CD4-positive, alpha-beta T cell treated with Interleukin-6 for 4 hours (primary cell): ENCODE results near the gene SORCS2.

ENCODE experiments used
- DNase-seq: peaks from one replicate; pipeline ENCODE4 v3.0.0-alpha.2; 2020; ENCODE audit warnings: mixed read lengths

Gene SORCS2

DNA sequence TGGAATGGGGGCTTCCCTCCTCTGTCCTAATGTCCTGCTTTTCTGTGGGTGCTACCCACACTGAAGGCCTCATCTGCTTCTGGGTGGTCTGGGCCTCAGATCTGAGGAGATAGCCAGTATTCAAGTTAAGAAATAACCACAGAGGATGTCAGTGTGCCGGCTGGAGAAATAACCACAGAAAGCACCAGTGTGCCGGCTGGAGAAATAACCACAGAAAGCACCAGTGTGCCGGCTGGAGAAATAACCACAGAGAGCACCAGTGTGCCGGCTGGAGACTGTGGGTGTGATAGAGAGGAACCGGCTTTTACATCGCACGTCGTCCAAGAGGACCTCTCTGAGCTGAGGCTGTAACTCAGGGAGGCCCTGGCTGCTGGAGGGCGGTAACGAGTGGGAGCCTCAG, 308.1 kb downstream of the SORCS2 start:
- no peak for DNase-seq

DNA sequence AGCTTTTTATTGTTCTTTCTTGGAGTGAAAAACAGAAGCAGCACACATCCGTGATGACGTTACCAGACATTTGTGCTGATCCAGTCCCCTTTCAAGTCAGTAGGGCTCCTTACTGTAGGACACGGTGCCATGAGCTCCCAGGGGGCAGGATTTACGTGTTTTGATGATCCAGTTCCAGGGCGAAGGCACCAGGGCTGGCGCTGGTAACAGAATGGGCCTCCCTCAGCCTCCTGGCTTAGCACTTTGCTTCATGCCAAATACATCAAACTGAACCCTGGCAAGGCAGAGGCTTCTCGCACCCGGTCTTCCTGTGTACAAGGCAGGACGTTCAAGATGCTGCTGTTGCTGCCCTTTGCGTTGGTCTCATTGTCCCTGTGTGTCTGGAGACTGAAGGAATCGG, 309.0 kb downstream of the SORCS2 start:
- no peak for DNase-seq

DNA sequence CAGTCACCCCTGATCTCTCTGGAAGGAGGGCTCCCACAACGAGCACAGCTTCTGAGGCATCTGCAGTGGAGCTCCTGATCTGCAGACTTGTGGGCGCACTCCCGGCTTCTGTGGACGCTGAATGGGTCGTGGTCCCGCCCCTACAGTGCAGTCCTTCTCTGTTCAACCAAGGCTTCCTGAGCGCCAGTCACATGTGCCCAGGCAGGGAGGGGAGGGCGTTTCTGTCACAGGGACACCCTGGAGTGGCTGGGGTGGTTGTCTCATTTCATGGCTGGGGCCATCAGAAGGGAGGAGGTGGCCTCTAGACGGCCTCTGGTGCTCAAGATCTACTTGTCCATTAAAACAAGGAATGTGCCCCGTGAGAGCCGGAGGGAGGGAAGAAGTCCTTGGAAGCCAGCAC, 309.5 kb downstream of the SORCS2 start:
- no peak for DNase-seq

DNA sequence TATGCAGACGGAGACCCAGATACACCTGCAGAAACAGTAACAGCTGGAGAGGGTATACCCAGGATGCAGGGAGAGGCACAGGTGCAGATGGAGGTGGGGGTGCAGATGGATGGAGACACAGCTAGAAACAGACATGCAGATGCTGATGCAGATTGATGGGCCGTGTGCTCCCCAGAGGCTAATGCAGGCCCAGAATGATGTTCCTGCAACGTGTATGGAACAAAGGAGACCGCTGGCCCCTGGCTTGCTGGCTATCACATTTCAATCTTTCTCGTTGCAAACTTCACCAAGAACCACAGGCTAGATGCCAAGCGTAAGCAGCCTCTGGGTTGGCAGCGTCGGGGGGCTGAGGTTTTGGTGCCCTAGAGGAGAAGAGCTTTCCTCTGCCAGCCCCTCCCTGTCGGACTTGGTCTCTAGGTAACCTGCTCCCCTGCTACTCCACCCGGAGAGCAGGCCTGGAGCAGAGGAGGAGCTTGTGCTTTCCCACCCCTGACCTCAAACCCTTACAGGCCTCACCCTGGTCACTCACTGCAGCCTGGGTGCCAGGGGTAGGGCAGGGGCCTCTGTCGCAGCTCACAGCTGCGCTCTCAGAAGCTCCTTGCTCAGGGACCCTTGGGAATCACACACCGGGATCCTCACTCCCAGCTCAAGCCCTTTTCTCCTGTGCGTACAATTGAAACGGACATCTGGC, 311.4 kb downstream of the SORCS2 start:
- no peak for DNase-seq

DNA sequence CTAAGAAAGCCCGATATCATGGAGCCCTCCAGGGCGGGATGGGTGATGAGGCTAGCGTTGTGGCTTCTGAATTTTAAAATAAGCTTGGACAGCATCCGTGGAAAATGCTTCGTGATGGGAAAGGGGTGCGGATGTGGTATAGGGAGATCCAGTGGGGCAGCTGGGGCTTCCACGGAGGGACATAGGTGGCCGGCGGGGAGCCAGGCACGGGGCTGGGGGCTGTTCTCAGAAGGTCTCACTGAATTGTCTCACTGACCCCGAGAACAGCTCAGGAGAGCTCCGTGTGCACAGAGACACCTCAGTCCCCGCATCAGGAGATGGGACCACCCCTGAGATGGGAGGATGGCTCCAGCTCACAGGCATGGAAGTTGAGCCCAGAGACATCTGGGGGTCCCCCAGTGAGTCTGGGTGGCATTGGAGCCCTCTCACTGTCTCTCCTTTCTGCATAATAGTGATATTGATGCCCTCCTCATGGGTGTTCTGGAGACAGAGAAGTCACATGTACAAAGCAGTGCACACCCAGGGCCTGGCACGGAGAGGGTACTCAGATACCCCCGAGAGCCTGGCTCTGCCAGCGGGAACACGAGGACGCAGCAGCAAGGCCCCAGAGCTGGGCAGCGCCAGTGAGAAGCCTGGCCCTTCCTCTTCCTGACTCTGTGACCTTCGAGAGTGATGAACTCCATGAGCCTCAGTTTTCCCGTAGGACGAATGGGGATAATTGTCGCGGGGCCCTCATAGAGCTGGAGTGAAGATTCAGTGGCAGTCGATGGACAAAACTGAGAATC, 313.0 kb downstream of the SORCS2 start:
- DNase-seq, result no peak

DNA sequence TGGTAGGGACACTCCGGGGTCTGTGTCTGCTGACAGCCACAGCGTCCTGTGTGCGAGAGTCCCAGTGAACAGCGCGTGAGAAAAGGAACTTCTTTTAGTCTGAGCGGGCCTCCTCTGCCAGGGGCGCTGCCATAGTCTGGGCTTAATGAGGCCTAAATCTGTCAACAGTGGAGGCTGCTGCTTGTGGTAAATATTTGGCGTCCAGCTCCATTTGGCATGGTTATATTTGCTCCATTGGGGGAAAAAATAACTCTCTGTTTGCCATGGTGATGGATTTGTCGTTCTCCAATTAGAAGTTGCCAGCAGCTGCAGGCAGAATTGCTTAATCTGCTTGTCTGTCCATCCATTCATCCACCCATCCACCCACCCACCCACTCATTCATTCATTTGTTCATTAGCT, 313.8 kb downstream of the SORCS2 start:
- no peak for DNase-seq

DNA sequence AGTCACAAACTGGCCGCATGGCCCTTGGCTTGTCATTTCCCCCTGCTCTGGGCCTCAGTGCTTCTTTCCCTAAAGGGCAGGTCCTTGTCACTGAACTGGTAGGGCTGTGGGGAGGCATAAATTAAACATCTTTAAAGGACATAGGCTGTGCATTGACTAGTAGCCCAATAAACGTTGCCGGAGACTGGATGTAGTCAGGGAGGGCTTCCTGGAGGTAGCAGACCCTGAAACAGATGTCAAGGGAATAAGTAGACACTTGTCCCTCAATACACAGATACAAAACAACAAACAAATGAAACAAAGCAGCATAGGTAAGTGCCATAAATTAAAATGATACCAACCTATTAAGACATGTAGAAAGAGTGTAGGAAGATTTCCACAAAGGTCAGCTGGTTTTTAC, 314.2 kb downstream of the SORCS2 start:
- no peak for DNase-seq

DNA sequence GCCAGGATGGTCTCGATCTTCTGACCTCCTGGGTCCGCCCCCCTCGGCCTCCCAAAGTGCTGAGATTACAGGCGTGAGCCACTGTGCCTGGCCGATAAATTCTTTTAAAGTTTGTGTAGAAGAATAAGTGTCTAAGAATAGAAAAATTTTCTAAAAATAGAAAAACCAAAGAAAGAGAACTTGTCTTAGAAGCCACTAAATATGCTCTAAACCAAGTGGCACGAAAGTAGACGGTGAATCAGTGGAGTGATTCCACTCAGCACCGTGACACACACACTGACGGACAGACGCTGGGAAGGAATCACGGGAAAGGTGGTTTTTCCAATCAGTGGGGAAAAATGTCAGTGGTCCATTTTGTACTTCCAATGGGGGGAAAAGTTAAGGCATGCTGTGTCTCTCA, 315.0 kb downstream of the SORCS2 start:
- DNase-seq, result no peak

DNA sequence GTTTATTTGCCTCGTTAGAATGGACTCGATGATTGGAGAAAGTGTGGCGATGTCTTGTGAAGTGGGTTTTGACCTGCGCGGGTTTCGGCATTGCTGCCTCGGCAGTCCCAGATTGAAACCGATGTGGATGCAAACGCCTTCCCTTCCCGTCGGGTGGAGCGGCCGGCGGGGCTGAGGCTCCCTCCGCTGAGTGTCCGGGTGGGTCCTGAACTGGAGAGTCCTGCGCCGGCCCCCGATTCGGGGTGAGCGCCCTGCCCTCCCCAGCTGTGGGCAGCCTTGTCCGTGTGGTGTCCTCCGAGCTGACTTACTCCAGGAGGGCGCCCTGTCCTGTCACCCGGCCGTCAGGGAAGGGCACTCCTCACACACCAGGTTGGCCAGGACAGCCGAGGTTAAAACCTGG, 317.7 kb downstream of the SORCS2 start:
- DNase-seq, result no peak

DNA sequence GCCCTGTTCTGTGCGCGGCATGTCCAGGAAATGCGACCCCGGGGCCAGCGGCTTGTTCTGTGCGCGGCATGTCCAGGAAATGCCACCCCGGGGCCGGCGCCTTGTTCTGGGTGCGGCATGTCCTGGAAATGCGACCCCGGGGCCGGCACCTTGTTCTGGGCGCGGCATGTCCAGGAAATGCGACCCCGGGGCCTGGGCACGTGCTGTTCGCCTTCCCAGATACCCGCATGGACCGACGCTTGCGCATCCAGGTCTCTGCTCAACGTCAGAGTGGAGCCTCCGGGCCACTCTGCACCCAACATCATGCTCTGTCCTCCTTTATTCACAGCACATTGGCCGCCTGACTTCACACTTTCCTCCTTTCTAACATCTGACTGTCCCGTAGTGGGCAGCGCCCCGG, 318.2 kb downstream of the SORCS2 start:
- DNase-seq, result no peak

DNA sequence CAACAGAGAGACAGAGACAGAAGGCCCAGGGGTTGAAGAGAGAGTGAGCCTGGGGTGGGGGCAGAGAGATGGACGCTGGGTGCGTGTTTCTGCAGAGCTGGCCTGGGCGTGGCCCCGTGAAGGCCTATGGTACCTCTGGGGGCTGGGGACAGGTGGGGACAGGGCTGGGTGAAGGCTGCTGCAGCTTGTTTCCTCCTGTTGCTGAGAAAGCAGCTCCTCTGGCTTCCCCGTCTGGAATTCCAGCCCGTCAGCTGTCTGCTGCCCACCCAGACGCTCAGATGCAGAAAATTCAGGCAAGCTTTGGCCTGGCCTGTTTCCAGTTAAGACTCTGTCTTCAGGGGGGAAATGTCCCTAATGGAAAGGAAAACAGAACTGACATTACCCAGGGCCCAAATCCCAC, 319.2 kb downstream of the SORCS2 start:
- DNase-seq, result no peak

DNA sequence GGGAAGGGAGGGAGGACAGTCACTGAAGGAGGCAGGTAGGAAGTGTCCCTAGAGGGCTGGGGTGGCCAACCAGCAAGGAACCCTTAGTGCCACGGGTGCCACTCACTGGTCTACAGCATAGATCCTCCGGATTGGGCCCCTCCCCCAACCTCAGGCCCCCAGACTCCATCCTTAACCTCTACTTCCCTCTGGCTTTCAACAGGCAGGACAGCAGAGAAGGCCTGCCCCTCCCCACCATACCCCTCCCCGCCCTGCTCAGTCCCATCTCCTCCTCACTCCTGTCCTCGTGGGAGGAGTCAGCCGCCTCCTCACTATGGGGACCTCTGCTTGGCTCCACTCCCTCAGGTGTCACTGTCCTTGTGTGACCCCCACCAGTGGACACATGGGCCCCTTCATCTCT, 320.1 kb downstream of the SORCS2 start:
- DNase-seq, result no peak

DNA sequence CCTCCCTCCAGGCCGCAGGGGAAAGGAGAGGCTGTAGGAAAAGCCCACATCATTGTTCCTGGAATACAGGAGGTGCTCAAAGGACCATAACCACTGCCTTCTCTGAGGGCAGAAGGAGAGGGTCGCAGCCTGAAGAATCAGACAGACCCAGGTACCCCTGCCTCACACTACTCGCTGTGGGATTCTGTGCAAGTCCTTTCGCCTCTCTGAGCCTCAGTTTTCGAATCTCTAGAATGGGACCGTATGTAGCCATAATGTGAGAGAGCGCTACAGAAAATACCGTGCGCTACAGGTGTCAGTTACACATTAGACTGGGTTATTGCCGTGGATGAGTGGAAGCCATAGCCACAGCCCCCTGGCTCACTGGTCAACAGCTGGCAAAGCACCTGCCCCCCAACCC, 320.6 kb downstream of the SORCS2 start:
- no peak for DNase-seq

DNA sequence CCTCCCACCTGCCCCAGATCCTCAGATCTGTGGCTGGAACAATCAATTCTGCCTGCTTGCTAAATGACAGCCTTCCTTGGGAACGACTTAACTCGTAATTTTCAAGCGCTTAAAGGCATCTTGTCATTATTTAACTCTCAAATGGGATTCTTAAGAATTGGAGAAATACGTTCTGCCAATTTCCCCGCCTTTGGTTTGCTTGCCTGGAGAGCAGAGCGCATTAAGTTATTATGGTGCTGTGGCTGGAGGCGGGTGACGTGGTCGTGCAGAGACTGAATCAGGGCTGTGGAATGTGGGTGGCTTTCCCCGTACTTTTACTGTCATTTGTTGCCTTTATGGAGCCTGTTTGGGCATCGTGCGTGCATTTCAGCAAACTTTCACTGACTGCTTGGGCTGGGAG, 321.3 kb downstream of the SORCS2 start:
- DNase-seq, result no peak

DNA sequence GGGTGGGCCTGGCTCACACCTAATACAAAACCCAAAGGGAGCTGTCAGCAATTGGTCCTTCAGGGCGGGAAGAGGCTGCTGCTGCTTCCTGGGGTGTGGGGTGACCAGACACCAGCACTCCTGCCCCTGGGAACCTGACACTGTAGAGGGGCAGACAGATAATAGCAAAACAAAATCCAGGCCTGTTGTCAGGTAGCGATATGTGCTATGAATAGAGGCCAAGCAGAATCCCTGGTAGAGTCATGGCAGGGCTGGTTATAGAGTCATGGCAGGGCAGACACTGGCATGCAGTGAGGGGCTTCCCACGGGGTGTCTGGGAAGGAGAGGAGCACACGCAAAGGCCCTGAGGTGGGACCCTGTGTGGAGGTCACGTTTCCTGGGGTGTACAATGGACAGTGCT, 321.9 kb downstream of the SORCS2 start:
- DNase-seq, result no peak

DNA sequence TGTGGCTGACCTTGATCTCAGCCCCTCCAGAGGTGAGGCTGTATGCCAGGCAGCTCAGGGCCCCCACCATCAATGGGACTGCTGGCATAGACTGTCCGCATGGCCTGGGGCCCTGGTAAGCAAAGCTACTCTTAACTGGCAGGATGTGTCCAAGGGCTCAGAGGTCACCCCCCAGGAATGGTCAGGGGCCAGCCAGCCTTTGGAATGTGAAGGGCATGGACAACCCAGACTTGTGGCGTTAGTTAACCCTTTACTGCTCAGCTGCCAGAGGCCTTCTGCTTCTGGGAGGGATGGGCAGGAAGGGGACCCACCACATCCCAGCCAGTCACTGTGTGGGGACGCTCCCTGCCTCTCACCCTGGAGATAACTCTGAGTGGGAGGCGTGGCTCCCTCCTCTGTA, 322.5 kb downstream of the SORCS2 start:
- no peak for DNase-seq

DNA sequence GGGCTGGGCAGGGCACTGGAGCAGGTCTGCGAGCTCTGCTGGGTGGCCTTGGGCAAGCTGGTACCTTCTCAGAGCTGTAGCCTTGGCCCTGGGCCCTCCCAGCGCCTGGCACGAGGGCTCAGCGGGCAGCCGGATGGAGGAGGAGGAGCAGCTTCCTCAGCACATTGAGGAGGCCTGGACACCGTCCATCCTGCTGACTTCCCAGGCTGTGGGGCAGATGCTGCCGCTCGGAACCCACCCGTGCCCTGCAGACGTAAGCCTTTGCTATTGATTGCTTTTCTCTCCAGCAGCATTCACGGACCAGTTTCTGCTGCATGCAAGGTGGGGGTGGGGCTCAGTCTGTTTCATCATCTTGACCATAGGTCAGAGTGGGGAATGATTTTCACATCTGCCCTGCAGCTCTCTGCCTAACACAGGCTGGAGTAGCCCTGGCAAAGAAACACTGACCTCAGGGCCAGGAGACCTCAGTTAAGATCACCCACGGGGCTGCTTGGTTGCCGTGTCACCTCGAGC, 323.1 kb downstream of the SORCS2 start:
- DNase-seq, result no peak

DNA sequence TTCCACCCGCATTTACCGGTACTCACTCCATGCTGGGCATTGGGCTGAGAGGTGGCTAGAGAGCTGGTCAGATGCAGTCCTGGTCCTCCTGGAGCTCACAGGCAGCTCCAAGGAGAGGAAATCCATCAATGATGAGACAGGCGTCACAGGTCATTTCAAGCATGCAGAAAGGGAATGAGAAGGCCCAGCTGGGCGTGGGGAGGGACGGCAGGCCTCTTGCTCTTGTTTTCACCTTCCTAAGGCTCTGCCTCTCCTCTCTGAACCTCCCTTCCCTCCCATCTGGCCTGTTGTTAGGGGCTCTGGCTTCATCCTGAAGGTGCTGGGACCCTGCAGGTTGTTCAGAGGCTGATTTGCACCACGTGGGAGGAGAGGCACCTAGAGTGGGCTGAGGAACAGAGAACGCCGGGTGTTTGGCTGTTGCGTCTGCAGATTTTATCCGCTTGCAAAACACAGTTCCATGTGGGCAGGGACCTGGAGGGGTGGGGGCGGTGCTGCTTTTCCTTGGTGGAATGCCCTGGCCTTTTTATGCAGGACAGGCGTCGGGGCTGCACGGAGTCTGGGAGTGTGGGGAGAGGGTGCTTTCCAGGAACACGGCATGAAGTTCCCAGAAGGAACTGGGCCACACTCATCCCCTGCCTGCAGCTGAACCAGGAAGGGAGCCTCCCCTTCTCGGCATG, 323.9 kb downstream of the SORCS2 start:
- no peak for DNase-seq

DNA sequence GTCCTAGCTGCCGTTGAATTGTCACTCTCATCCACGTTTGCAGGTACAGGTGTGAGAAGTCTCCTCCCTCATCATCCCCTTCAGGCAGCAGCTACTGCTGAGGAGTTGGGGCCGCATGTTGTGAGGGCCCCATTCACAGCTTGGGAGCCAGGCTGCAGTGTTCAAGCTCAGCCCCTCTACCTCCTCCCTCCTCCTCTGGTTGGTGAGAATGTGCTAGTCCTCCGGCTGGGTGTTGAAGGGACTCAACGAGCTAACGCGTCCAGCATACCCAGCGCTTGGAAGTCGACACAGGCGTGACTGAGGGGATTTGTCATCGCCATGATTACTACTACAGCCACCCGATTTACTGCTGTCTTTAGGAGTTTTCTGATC, 324.4 kb downstream of the SORCS2 start:
- no peak for DNase-seq

DNA sequence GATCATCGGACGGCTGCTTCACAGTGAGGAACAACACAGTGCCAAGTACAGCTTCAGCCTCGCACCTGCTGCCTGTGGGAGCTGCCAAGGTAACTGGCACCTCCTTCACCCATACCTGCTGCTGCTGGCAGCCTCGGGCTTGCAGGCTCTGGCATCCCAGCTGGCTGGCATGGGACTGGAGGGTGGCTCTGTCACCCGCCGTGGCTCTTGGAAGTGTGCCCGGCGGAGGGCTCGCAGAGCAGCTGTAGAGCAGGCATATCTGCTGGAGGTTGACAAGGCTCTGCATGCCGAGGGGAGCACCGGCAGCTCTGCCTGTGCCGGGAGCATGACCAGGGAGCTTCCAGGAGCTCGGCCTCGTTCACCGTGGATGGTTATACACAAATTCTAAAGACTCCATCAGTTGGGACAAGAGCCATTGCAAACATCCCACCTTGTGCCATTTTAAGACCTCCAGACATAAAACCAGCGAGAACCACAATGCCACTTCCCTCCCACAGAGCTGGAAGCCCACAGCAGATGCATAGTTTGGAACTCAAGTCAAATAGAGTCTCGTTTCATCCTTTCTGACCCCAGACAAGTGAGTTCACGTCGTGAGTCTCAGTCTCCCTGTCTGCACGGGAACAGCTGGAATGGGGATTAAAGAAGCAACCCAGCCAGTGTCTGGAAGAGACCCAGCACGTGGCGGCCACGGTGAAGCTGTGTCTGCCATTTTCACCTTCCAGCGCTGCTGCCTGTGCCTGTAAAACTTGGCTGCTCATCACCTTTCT, 326.7 kb downstream of the SORCS2 start:
- DNase-seq, result no peak

DNA sequence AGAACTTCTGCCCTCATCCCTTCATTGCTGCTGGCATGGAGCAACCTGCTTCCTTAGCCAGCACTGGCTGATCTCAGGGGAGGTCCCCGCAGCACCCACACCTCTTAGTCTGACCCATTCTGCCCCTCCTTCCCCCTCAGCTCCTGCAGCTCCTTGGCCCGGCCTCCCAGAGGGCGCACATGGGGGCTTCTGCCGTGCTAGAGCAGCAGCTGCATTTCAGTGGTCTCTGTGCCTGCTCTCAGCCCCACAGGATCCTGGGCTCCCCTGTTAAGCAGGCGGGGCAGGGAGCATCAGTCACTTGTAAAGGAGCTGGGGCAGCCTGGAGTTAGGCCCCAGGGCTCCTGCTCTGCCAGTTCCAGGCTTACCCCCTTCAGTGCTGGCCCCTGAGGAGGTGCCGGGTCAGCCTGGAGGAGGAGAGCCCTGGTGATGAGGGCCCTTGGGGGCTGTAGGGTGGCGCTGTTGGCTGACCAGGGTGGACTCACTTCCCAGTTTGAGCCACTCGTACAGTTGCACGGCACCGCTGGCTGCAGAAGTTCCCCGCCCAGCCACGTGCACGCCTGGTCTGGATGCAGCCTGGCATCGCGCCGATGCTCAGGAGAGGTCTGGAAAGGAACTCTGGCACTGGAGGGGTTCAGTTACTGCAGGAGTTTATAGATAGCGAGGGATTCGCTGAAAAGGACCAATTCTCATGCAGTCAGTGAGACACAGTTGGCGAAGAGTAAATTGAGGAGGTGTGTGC, 327.5 kb downstream of the SORCS2 start:
- no peak for DNase-seq

DNA sequence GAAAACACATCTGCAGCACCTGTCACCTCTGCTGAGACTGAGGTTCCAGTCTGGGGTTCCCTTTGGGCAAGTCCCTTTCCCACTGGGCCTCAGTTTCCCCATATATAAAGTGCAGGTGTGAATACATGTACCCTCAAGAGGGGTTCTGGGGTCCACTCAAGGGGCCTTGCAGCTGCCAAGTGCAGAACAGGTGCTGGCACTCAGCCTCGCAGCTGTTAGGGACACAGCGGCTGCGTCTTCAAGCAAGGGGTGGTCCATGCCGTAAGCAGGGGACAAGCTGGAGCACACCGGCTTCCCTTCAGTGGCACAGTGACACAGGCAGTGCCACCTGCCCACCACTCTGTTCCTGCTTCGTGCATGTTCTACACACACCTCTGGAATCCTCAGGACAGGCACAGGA, 329.3 kb downstream of the SORCS2 start:
- no peak for DNase-seq
